T follicular helper cell (primary cell): ENCODE results near the gene GSTT4.
"Not testable (repeated sequence)": the region's sequence is repeated elsewhere in the genome, so short reads cannot be mapped to it uniquely, and the experiment has no call there.

Source experiments
- DNase-seq: peaks from one replicate; pipeline ENCODE4 v3.0.0-alpha.2; 2020; ENCODE audit warnings: low read depth

Gene GSTT4

GRCh38 chr22:24024354-24024753, 19.1 kb upstream of the GSTT4 start:
- no peak for DNase-seq

- no peak for DNase-seq
Observed at GRCh38 chr22:24023204-24023789, 18.0 kb upstream of the GSTT4 start.

DNA sequence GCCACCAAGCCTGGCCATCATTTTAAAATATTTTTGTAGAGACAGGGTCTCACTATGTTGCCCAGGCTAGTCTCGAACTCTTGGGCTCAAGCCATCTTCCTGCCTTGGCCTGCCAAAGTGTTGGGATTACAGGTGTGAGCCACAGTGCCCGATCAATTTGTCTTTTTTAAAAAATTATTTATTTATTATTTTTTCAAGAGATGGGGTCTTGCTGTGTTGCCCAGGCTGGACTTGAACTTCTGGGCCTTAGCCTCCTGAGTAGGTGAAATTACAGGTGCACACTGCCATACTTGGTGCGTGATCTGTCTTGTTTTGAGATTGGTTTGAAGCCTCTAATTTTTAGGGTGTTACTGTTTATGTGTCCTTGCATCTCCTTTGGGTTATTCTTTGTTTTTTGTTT, 16.1 kb upstream of the GSTT4 start:
- DNase-seq = no peak

DNA sequence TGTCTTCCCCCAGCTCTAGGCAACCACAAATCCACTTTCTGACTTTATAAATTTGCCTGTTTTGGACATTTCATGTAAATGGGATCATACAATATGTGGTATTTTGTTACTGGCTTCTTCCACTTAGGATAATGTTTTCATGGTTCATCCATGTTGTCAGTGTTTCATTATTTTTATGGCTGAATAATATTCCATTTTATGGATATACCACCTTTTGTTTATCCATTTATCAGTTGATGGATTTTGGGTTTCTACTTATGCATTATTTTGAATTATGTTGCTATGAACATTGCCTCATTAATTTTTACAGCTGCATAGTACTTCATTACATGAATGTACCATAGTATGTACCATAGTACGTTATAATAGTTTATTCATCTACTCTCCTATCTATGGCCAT, 10.9 kb upstream of the GSTT4 start:
- no peak for DNase-seq

DNA sequence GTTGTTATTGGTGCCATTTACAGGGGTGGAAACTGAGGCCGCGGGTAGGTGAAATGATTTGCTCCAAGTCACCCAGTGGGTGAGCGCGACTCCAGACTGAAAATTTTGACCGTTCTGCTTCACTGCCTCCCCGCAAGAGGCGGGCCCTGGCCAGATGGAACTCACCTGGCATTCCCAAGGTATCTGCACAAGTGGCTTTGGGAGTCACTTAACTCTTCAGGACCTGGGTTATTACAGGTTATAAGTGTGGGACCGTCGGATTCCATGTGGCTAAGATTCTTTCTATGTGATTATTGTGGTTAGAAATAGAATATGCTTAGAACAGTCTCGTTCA, 6.4 kb upstream of the GSTT4 start:
- no peak for DNase-seq

GRCh38 chr22:24010018-24010391, 4.8 kb upstream of the GSTT4 start:
- no peak for DNase-seq

GRCh38 chr22:24009227-24010017, 4.2 kb upstream of the GSTT4 start:
- no peak for DNase-seq

- DNase-seq = no peak
Observed at GRCh38 chr22:24008381-24009226, 3.4 kb upstream of the GSTT4 start.

DNA sequence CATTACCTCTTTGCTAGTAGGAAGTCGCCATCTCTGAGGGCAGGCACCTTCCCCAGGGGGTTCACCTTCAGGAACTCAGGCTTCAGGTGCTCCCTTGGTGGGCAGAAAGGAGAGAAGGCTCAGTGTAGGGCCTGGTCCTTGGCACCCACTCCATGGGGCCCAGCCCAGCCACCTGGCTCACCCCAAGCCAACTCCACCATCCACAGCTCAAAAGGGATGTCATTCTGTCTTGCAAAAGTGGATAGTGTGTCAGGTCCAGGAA, 2.7 kb upstream of the GSTT4 start:
- DNase-seq = no peak

DNA sequence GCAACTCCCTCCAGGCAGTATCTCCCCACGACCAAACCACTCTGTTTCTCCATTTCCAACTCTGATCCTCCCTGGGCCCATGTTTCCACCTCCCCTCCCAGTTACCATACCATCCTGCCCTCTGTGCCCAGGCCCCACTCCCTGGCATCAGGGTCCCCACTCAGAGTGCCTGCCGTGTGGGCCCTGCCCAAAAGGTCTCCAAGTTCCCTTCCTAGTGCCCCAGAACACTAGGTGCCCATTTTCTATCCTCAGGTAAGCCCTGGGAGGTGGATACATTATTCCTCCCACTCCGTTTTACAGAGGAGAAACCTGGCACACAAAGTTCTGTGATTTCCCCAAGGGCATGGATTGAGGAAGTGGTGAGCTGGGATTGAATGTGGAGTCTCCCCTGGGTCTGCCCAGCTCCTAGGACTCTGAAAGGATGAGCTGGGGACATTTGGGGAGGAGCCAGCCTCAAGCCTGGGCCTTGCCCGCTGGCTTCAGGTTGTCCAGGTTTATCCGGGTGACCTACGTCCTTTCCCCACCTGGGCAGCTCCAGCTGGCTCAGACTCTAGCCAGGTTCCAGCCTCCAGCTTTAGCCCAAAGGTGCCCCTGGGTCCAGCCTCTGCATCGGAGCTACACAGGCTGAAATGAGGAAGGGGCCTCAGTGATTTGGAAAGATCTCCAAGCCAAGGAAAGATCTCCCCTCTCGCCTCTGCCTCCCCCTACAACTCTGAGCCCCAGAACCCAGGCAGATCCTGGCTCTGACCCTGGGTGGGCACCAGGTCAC, 2.2 kb upstream of the GSTT4 start:
- DNase-seq = no peak

DNA sequence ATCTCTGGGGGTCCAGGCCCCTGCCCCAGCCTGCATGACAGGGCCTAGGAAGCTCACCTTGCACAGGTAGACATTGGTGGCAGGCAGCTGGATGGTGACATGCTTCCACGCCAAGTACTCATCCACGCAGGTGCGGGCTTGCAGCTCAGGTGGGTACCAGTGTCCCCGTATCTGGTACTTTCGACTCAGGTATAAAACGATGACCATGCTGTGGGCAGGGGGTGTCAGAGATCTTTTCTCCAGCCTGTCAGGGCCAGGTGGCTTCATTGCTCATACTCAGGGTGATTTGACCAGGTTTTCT, 1.6 kb upstream of the GSTT4 start:
- no peak for DNase-seq

- DNase-seq = no peak
Observed at GRCh38 chr22:24006207-24006913, 1.1 kb upstream of the GSTT4 start.

GRCh38 chr22:24003887-24004286, 1.4 kb downstream of the GSTT4 start:
- DNase-seq = no peak

DNA sequence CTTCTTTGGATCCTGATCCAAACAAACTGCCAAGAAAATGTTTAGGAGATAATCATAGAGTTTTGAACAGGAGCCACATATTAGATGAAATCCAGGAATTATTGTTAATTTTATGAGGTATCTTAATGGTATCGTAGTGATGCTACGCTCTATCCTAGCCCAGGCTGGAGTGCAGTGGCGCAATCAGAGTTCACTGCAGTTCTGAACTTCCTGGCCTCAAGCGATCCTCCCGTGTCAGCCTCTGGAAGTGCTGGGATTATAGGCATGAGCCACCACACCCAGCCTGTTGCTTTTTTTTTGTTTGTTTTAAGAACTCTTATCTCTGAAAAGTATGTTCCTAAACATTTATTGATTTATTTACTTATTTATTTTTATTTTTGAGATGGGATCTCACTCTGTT, 2.4 kb downstream of the GSTT4 start:
- no peak for DNase-seq

GRCh38 chr22:24002272-24002671, 3.0 kb downstream of the GSTT4 start:
- no peak for DNase-seq

DNA sequence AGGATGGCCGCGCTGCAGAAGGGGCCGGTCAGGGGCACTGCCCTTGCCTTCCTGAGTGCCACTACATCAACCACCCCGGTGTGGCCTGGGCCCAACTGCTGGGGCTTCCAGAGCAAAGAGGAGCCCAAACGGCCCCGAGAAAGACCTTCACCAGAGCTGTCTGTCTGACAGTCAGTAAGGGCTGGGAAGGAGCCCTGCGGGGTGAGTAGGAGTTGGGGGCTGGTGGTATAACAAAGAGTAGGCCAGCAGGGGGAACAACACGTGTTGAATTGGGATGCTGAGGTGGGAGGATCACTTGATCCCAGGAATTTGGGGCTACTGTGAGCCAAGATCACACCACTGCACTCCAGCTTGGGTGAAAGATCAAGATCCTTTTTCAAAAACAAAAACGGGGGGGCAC, 3.9 kb downstream of the GSTT4 start:
- no peak for DNase-seq

GRCh38 chr22:23999779-24000178, 5.5 kb downstream of the GSTT4 start:
- DNase-seq = not testable (repeated sequence)

GRCh38 chr22:23997092-23997491, 8.2 kb downstream of the GSTT4 start:
- DNase-seq = no peak

DNA sequence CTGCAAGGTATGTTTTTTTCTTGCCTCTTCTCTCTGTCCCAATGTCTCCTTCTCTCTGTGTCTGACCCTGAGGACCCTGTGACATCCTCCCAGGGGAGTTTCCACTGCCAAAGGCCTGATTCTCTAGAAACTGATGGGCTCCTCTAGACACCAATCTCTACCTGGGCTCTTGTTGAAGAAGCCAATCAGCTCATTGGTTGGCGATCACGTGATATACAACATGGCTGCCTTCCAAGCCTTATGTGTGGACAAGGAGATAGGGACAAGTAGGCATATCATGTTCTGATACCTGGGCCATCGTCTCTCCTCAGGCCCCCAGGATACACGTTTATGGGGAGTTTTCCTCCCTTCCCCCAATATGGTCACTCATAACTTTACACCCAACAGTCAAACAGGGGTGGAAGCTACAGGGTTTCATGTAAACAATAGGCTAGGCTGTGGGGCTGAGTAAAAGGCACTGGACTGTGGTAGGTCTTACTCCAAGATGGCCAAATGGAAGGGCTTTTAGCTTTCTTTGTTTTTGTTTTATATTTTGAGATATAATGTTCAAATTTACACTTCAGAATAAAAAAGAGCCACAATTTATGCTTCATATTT, 11.6 kb downstream of the GSTT4 start:
- not testable (repeated sequence) for DNase-seq

- not testable (repeated sequence) for DNase-seq
Observed at GRCh38 chr22:23993080-23993479, 12.2 kb downstream of the GSTT4 start.

- not testable (repeated sequence) for DNase-seq
Observed at GRCh38 chr22:23989583-23990244, 15.5 kb downstream of the GSTT4 start.
